Adipocyte (in vitro differentiated cells): ENCODE data around the gene SLC6A20.

Experiments used
- DNase-seq: peaks from one replicate; pipeline ENCODE4 v3.0.0-alpha.2; 2015; ENCODE audit warnings: low read depth
- H3K27me3 ChIP-seq: replicated peaks from 2 replicates; pipeline ENCODE4 v1.7.0; 2013; ENCODE audit warnings: mild to moderate bottlenecking, low read length, moderate library complexity; ENCODE audit not compliant: control insufficient read depth, insufficient read depth
- H3K36me3 ChIP-seq: 2 replicates; pipeline ENCODE4 v1.7.0; 2013; ENCODE audit warnings: low read length, mild to moderate bottlenecking, moderate library complexity; ENCODE audit not compliant: control insufficient read depth, insufficient read depth, severe bottlenecking
- H3K4me1 ChIP-seq: 2 replicates; pipeline ENCODE4 v1.7.0; 2013; ENCODE audit warnings: mild to moderate bottlenecking, low read length, moderate library complexity; ENCODE audit not compliant: control insufficient read depth, insufficient read depth
- H3K4me3 ChIP-seq: 2 replicates; pipeline ENCODE4 v1.7.0; 2013; ENCODE audit warnings: mild to moderate bottlenecking, low read length, moderate library complexity
- H3K9ac ChIP-seq: 2 replicates; pipeline ENCODE4 v1.7.0; 2013; ENCODE audit warnings: mild to moderate bottlenecking, low read length, moderate library complexity
- H3K9me3 ChIP-seq: 2 replicates; pipeline ENCODE4 v1.7.0; 2013; ENCODE audit warnings: mild to moderate bottlenecking, low read length, moderate library complexity; ENCODE audit not compliant: control insufficient read depth

SLC6A20 gene

DNA sequence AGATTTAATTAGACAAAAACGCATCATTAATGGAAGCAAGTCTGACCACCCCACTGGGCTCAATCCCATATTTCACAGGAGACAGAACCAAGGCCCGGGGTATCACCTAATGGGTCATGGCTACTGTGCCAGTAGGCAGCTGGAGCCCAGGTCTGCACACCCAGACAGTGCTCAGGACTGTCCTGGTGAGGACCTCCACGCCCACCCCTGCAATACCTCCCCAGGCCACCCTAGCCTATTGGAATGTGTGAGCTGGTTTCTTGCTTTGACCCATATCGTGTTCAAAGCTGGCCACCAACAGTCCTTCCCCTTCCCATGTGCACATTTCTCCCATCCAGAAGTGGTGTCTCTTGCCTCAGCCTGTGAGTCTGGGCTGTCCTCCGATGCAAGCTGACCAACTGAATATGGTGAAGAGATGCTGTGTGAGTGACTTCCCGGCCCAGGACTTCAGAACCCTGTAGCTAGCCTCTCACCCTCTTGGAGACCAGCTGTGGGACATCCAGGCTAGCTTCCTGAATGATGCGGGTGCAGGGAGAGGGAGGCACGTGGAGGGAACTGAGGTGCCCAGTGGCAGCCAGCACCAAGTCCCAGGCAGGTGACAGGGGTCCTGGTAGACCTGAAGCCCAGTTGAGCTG lies 19.1 kb downstream of the SLC6A20 start:
- Histone ChIP-seq H3K27me3 (peaks cover 85% of the 10 kb centered on the region), H3K4me3 (no peak overlapping the region), H3K4me1 (no peaks in the 10 kb centered on the region), H3K9me3 (no peaks in the 10 kb centered on the region), H3K9ac (no peak overlapping the region), H3K36me3 (no peaks in the 10 kb centered on the region)
- DNase-seq: no peak

DNA sequence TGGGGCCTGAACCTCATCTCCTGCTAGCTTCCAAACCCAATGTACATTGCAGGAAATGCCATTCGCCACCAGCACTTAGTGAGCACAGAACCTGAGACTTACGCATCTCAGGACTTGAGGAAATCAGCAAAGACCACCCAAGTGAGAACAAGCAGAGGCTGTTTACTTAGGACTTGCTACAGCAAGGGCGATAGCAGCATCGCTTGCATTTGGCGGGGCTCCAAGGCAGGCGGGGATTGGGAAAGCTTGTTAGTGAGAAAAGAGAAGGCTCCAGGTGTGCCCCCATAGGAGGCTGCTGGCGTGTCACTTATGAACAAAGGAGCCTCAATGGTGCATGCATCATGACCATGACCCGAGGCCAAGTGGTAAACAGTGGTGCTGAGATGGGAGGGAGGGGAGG lies 19.7 kb downstream of the SLC6A20 start:
- DNase-seq: no peak
- Histone ChIP-seq H3K27me3 (peaks cover 84% of the 10 kb centered on the region), H3K9me3 (no peaks in the 10 kb centered on the region), H3K4me3 (no peak overlapping the region), H3K4me1 (no peaks in the 10 kb centered on the region), H3K9ac (no peak overlapping the region), H3K36me3 (no peaks in the 10 kb centered on the region)

DNA sequence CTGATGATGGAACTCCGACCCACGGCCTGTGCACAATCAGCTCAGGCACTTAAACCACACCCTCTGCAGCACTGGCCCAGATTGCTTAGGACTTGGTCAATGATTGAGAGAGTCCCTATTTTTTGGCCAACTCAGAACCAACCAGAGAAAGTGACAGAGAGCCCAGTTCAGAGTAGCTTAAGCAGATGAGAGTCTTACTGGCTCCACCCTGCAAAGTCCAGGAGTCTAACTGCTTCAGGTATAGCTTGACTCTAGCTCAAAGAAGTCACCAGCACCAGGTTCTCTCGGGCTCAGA lies 20.1 kb downstream of the SLC6A20 start:
- DNase-seq: no peak

DNA sequence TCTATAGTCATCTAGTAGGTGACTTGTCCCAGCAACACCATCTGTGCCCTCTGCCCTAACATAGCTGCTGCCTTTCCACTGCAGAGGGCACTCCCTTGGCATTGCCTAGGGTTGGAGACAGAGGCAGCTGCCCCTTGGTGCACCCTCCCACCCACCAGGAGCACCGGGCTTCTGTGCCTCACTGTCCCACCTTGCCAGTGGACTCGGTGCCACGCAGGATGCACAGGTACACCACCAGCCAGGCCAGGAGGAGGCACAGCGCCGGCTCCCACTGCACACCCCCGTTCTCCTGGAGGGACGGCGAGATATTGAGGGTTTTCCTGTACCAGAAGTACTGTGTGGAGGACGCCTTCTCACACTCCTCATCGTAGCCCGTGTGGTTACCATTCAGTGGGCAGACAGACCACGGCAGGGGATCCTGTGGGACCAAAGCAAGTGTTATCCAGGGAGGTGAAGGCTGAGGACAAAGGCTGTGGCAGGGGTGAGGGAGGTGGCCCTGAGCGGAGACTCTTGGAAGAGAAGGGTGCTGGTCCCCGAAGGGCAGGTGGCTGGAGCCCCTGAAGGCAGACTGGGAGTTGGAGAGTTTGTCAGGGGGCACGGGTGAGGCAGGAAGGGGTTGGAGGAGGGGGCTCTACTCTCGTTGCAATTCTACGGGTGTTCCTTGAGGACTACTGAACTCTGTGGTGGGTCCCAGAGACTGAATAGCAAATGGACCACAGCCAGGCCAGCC lies 20.6 kb downstream of the SLC6A20 start:
- Histone ChIP-seq H3K9ac (no peak overlapping the region), H3K4me3 (no peak overlapping the region), H3K4me1 (no peaks in the 10 kb centered on the region), H3K9me3 (no peaks in the 10 kb centered on the region), H3K27me3 (peaks cover 85% of the 10 kb centered on the region), H3K36me3 (no peaks in the 10 kb centered on the region)
- no peak for DNase-seq

More for the DNA sequence above, 20.1 kb downstream of the SLC6A20 start:
- H3K9ac ChIP-seq: no peak overlapping the region
- no peak overlapping the region for H3K4me3 ChIP-seq
- H3K36me3 ChIP-seq: no peaks in the 10 kb centered on the region
- H3K27me3 ChIP-seq: peaks cover 84% of the 10 kb centered on the region
- no peaks in the 10 kb centered on the region for H3K9me3 ChIP-seq
- no peaks in the 10 kb centered on the region for H3K4me1 ChIP-seq

DNA sequence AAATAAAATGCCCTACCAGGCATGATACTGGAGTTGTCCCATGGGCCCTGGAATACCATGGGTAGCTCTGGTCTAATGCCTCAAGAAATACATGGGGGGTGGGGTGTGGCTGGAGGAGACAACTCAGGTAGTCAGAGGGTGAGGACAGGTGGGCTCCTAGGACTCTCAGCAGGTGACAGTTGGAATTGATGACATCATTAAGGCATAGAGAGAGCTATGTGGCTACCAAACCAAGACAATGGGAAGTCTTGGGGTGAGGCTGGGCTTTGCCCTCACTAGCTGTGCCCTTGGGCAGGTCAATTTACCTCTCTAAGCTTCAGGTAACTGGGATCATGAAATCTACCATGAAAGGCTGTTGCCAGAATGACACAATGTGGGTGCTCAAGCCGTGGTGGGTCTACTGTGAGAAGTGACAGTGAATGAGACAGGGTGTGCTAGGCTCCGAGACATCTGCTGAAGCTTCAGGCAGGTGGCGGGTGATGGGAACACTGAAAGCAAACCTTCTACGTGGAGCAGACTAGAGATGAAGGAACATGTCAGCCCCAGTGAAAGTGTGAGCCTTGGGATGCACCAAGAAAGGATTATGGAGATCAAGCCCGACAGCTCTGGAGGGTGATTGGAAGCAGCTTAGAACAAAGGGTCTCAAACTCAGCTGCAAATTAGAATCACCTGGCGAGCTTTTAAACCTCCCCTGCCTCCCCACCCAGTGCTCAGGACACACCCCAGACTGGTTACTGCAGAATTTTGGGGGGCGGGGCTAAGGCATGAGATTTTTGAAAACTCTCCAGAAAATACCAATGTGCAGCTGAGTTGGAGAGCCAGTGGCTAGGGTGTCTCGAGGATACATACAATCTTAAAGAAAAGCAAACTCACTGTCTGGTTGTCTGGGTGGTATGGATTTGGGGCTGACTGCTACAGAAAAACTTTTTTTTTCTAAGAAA lies 21.5 kb downstream of the SLC6A20 start:
- Histone ChIP-seq H3K27me3 (peaks cover 89% of the 10 kb centered on the region), H3K36me3 (no peaks in the 10 kb centered on the region), H3K9me3 (no peaks in the 10 kb centered on the region), H3K4me1 (no peaks in the 10 kb centered on the region), H3K9ac (no peak overlapping the region), H3K4me3 (no peak overlapping the region)
- DNase-seq: no peak

DNA sequence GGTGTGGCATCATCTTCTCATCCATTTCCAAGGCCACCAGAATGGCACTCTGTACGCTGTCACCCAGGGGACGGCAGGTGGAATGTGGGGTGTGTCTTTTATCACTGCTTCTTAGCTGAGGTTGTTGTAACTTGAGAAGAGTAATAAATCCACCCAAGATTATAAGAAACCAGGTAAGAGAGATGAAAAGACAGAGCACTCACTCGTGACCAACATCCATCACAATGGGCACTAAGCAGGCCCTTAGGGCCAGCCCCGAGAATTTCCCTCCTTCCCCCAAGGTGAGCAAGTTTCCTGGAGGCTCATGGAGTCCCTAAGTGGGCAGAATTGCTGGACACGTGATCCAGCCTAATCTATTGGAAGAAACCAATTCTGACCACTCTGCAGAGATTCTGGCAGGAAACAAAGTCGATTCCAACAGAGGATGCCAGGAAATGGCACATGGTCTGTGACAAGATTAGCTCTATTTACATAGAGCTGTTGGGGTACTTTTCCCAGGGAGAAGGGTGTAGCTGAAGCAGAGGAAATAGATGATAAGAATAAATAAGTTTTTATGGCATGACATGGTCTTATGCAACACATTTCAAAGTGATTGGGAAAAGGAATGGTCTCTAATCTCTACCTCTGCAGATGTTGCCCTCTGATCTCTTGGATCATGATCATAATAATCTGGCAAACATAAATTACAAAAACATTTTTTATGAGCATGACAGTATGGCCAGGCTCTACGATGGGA lies 22.5 kb downstream of the SLC6A20 start:
- Histone ChIP-seq H3K9ac (no peak overlapping the region), H3K4me3 (no peak overlapping the region), H3K4me1 (no peaks in the 10 kb centered on the region), H3K36me3 (no peaks in the 10 kb centered on the region), H3K9me3 (no peaks in the 10 kb centered on the region), H3K27me3 (peaks cover 81% of the 10 kb centered on the region)
- no peak for DNase-seq

DNA sequence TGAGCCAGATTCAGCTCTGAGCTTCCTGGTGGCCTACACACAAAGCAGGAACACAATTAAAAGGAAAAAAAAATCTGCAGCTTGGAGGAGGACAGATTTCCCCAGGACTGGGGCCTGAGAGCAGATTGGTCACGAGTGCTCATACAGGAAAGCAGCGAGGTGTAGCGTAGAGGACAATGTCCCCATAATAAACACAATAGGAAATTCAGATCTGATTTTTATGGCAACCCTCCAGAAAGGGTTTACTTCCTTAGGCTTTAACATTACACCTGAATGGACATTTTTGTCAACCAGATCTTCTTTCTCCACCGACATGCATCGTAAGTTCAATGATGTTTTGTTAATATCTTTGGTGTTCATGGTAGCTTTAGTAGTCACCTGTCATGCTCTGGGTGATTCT lies 23.3 kb downstream of the SLC6A20 start:
- Histone ChIP-seq H3K9ac (no peak overlapping the region), H3K36me3 (no peaks in the 10 kb centered on the region), H3K4me3 (no peak overlapping the region), H3K27me3 (peaks cover 73% of the 10 kb centered on the region), H3K4me1 (no peaks in the 10 kb centered on the region), H3K9me3 (no peaks in the 10 kb centered on the region)
- no peak for DNase-seq

DNA sequence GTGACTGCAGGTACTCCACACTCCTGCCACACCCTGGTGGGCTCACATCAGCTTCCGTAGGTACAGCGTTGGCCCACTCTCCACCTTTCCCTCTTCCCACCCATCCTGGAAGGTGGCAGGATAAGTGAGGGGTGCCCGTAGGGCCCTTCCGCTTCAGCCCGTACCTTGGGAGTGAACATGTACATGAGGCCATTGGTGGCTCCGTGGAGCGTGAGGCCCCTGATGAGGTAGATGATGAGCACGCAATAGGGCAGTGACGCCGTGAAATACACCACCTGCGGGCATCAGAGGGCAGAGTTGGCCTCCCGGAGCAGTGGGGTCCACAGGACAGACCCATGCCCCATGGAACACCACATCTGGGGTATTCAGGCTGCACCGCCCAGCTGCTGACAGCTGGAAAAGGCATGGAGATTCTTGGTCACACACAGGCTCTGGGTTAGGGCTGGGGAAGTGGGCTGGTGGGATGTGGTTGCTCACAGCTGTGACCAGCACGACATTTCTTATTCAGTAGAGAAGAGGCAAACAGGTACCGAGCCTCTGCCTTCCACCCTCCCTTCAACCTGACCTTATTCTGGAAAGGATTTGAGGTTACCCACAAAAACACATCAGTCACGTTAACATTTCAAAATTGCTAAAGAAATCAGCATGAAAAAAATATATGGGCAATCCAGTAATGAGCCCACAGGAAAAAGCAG lies 23.8 kb downstream of the SLC6A20 start:
- H3K4me1 ChIP-seq: no peaks in the 10 kb centered on the region
- no peak for DNase-seq
- H3K36me3 ChIP-seq: no peaks in the 10 kb centered on the region
- no peak overlapping the region for H3K9ac ChIP-seq
- H3K4me3 ChIP-seq: no peak overlapping the region
- H3K27me3 ChIP-seq: peaks cover 69% of the 10 kb centered on the region
- H3K9me3 ChIP-seq: peaks cover 6% of the 10 kb centered on the region

DNA sequence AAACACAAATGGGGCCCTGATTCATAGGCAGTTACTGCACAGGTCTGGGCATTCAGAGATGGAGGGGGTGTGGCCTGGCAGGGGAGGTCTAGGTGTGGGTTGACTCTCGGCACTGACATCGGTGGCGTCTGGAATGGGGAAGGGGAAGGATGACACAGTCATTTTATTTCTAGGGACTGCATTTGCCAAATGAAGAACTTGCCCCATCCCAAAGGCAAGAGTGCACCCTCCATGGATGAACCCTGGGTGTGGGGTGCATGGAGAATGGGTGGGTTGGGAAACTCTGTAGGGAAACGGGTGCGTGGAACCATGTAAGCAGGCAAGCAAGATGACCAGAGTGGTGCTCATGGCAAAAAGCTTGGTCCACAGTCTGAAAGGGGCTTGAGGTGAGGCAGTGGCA lies 24.5 kb downstream of the SLC6A20 start:
- H3K36me3 ChIP-seq: no peaks in the 10 kb centered on the region
- H3K9me3 ChIP-seq: peaks cover 12% of the 10 kb centered on the region
- no peak overlapping the region for H3K4me3 ChIP-seq
- H3K4me1 ChIP-seq: no peaks in the 10 kb centered on the region
- DNase-seq: no peak
- no peak overlapping the region for H3K9ac ChIP-seq
- peaks cover 64% of the 10 kb centered on the region for H3K27me3 ChIP-seq

DNA sequence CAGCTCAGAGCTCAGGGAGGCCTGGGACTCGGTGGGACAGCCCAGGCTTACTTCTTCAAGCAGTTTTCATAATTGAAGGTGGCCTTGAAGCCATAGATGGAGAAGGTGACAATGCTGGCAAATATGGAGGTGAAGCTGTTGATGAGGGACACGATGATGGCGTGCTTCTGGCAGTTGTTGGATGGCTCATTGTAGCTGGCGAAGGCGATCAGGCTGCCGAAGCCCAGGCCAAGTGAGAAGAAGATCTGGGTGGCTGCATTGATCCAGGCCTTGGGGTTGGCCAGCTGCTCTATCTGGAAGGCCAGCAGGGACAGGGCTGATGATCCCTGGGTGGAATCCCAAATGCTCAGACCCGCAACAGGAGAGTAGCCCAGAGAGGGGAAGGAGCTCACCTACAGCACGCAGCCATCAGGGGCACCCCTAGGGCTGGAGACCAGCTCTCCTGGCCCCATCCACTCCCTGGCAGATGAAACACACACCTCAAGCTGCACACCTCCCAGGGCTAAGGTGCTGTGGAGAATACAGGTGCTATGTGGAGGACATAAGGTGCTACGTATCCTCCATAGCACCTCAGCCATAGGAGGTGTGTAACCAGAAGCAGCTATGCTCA lies 25.1 kb downstream of the SLC6A20 start:
- H3K4me3 ChIP-seq: no peak overlapping the region
- H3K4me1 ChIP-seq: no peaks in the 10 kb centered on the region
- H3K9me3 ChIP-seq: peaks cover 15% of the 10 kb centered on the region
- H3K36me3 ChIP-seq: no peaks in the 10 kb centered on the region
- DNase-seq: no peak
- H3K9ac ChIP-seq: no peak overlapping the region
- H3K27me3 ChIP-seq: peaks cover 58% of the 10 kb centered on the region
